ENCODE measurements around the gene DENND1A.

DNA sequence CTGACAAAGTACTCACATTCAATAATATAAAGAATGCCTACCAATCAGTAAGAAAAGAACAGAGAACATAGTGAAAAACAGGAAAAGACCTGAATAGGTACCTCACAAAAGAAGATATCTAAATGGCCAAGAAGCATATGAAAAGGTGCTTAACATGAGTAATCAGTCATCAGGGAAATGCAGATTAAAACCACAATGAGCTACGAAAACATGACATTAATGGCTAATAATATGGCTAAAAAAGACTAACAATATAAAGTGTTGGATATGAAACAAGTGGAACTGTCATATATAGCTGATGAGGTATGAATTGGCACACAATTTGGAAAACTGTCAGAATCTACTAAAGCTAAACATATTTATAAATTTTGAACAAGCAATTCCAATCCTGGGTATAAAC, 18.9 kb downstream of the DENND1A start:
- TF ChIP-seq EZH2 (IDR thresholded peaks at IDR 0.05; ENCODE audit: insufficient read depth, low read length): no peak
- TF ChIP-seq, protein P1, sequence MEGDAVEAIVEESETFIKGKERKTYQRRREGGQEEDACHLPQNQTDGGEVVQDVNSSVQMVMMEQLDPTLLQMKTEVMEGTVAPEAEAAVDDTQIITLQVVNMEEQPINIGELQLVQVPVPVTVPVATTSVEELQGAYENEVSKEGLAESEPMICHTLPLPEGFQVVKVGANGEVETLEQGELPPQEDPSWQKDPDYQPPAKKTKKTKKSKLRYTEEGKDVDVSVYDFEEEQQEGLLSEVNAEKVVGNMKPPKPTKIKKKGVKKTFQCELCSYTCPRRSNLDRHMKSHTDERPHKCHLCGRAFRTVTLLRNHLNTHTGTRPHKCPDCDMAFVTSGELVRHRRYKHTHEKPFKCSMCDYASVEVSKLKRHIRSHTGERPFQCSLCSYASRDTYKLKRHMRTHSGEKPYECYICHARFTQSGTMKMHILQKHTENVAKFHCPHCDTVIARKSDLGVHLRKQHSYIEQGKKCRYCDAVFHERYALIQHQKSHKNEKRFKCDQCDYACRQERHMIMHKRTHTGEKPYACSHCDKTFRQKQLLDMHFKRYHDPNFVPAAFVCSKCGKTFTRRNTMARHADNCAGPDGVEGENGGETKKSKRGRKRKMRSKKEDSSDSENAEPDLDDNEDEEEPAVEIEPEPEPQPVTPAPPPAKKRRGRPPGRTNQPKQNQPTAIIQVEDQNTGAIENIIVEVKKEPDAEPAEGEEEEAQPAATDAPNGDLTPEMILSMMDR (IDR thresholded peaks at IDR 0.05; ENCODE audit: insufficient read depth, low read depth, low read length): no peak

Data from astrocyte (in vitro differentiated cells and primary cell).